Neural progenitor cell (in vitro differentiated cells): ENCODE data around the gene MAGI2. TPM values are rescaled to one million over a fixed set of nuclear protein-coding genes. Genes with fewer than 3 reads are reported as not detected.

Experiments
- DNase-seq: peaks from one replicate; pipeline ENCODE4 v3.0.0-alpha.2; 2016; ENCODE audit warnings: low spot score
- H2AFZ ChIP-seq: fragments of 200-600 bp; sonication (generic); replicated peaks from 2 replicates; pipeline ENCODE4 v1.6.1; 2016; ENCODE audit warnings: antibody characterized with exemption
- H3F3A ChIP-seq: fragments of 200-600 bp; sonication (generic); 2 replicates; pipeline ENCODE4 v1.6.1; 2016; ENCODE audit warnings: antibody characterized with exemption, low read depth
- H3K27ac ChIP-seq: fragments of 200-600 bp; sonication (generic); 2 replicates; pipeline ENCODE4 v1.5.1; 2016; ENCODE audit warnings: mild to moderate bottlenecking
- H3K27me3 ChIP-seq: fragments of 200-600 bp; sonication (generic); 2 replicates; pipeline ENCODE4 v1.6.1; 2016; ENCODE audit warnings: mild to moderate bottlenecking, moderate library complexity
- H3K36me3 ChIP-seq: fragments of 200-600 bp; sonication (generic); 2 replicates; pipeline ENCODE4 v1.5.1; 2016
- H3K4me1 ChIP-seq: fragments of 200-600 bp; sonication (generic); 2 replicates; pipeline ENCODE4 v1.6.1; 2016; ENCODE audit warnings: mixed run types
- H3K4me2 ChIP-seq: fragments of 200-600 bp; sonication (generic); 2 replicates; pipeline ENCODE4 v1.6.1; 2016
- H3K4me3 ChIP-seq: fragments of 200-600 bp; sonication (generic); 2 replicates; pipeline ENCODE4 v1.5.1; 2016
- H3K79me2 ChIP-seq: fragments of 200-600 bp; sonication (generic); 2 replicates; pipeline ENCODE4 v1.6.1; 2016; ENCODE audit warnings: low read depth
- H3K9ac ChIP-seq: fragments of 200-600 bp; sonication (generic); 2 replicates; pipeline ENCODE4 v1.6.1; 2016
- H3K9me3 ChIP-seq: fragments of 200-600 bp; sonication (generic); 2 replicates; pipeline ENCODE4 v1.5.1; 2016; ENCODE audit warnings: low read depth
- H4K20me1 ChIP-seq: fragments of 200-600 bp; sonication (generic); 2 replicates; pipeline ENCODE4 v1.6.1; 2016; ENCODE audit warnings: low read depth
- H3K27ac Mint-ChIP-seq: 3 replicates; pipeline ENCODE4 v1.8.0; 2021; ENCODE audit warnings: mixed read lengths
- H3K27me3 Mint-ChIP-seq: 2 replicates; pipeline ENCODE4 v1.8.0; 2022; ENCODE audit warnings: low read depth, mild to moderate bottlenecking, inconsistent platforms, moderate library complexity, mixed read lengths; ENCODE audit not compliant: insufficient read depth
- H3K36me3 Mint-ChIP-seq: 3 replicates; pipeline ENCODE4 v1.8.0; 2021; ENCODE audit warnings: mixed read lengths
- H3K4me1 Mint-ChIP-seq: 3 replicates; pipeline ENCODE4 v1.8.0; 2021; ENCODE audit warnings: mixed read lengths
- H3K4me3 Mint-ChIP-seq: 3 replicates; pipeline ENCODE4 v1.8.0; 2021; ENCODE audit warnings: mild to moderate bottlenecking, moderate library complexity, mixed read lengths
- H3K9me3 Mint-ChIP-seq: 3 replicates; pipeline ENCODE4 v1.8.0; 2020; ENCODE audit warnings: mixed read lengths
- CTCF ChIP-seq: fragments of 200-600 bp; sonication (generic); IDR thresholded peaks from 2 replicates; pipeline ENCODE4 v1.5.1; 2017; ENCODE audit warnings: antibody characterized with exemption, mild to moderate bottlenecking
- EZH2 ChIP-seq: fragments of 200-600 bp; sonication (generic); IDR thresholded peaks from 2 replicates; pipeline ENCODE4 v1.6.1; 2017; ENCODE audit warnings: antibody characterized with exemption, mild to moderate bottlenecking, moderate library complexity
- EZH2phosphoT487 ChIP-seq: fragments of 200-600 bp; sonication (generic); IDR thresholded peaks from 2 replicates; pipeline ENCODE4 v1.6.1; 2017; ENCODE audit warnings: antibody characterized with exemption
- total RNA-seq: library from RNA; depleted of rRNA; stranded (reverse); fragments of >200 nt; gene quantifications from 2 replicates; pipeline ENCODE4 v1.2.3, GENCODE V29; 2015; ENCODE audit warnings: low replicate concordance

The MAGI2 gene
- total RNA-seq, 1 donor from 2014 or later: 5.8 TPM

DNA sequence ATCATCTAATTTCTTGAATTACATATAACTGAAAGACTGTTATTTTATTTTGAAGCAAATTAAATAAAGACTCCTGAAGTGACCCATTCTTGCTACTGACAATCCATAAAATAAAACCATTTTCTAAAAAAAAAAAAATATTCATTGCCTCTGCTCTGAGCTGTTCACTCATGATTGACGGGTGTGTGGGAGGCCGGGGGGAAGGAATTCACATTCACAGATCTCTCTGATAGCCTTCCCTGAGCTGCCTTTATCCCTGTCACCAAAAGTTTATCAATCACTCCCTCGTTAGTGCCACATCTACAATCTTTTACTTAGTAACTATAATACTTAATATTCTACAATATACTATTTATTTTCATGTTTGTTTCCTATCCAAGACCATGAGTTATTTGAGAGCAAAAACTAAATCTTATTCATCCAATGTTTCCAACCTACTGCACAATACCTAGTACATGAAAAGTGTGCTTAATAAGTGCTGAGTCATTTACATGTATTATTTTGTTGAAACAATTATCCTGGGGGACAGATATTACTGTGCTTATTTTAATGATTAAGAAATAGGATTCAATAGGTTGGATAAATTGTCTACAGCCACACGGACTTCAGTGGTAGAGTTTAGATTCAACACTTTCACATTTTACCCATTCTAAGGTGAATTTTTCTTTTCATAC lies 1036.2 kb downstream of the MAGI2 start:
- Histone ChIP-seq H3K36me3 (no peaks in the 10 kb centered on the region), H3K4me3 (no peak overlapping the region), H4K20me1 (no peaks in the 10 kb centered on the region), H3K4me1 (no peaks in the 10 kb centered on the region), H3K9ac (no peak overlapping the region), H2AFZ (no peak overlapping the region), H3K27me3 (no peaks in the 10 kb centered on the region), H3K4me2 (no peak overlapping the region), H3K27ac (no peak overlapping the region), H3K79me2 (no peaks in the 10 kb centered on the region), H3F3A (no peaks in the 10 kb centered on the region), H3K9me3 (peaks cover 4% of the 10 kb centered on the region)
- Mint-ChIP-seq H3K9me3 (peaks cover 5% of the 10 kb centered on the region), H3K4me1 (no peaks in the 10 kb centered on the region), H3K4me3 (no peak overlapping the region), H3K27ac (no peak overlapping the region), H3K27me3 (peaks cover 5% of the 10 kb centered on the region), H3K36me3 (no peaks in the 10 kb centered on the region)
- TF ChIP-seq EZH2phosphoT487 (no peak), CTCF (no peak), EZH2 (no peak)
- no peak for DNase-seq

- no peaks in the 10 kb centered on the region for H3K27me3 ChIP-seq
- H3F3A ChIP-seq: no peaks in the 10 kb centered on the region
- H3K36me3 ChIP-seq: no peaks in the 10 kb centered on the region
- DNase-seq: no peak
- no peak overlapping the region for H2AFZ ChIP-seq
- H3K4me3 ChIP-seq: no peak overlapping the region
- TF ChIP-seq CTCF (no peak), EZH2 (no peak)
- peaks cover 5% of the 10 kb centered on the region for H3K9me3 Mint-ChIP-seq
- H3K79me2 ChIP-seq: no peaks in the 10 kb centered on the region
- no peak overlapping the region for H3K27ac Mint-ChIP-seq
- H3K36me3 Mint-ChIP-seq: no peaks in the 10 kb centered on the region
- H3K4me1 ChIP-seq: peaks cover 9% of the 10 kb centered on the region
- H3K27me3 Mint-ChIP-seq: peaks cover 5% of the 10 kb centered on the region
- H3K9ac ChIP-seq: no peak overlapping the region
- no peak overlapping the region for H3K27ac ChIP-seq
- H3K9me3 ChIP-seq: peaks cover 4% of the 10 kb centered on the region
- H3K4me1 Mint-ChIP-seq: no peaks in the 10 kb centered on the region
- H4K20me1 ChIP-seq: no peaks in the 10 kb centered on the region
- no peak overlapping the region for H3K4me3 Mint-ChIP-seq
- no peak overlapping the region for H3K4me2 ChIP-seq
These were observed 1039.9 kb downstream of the MAGI2 start for GRCh38 chr7:78413568-78413967.

DNA sequence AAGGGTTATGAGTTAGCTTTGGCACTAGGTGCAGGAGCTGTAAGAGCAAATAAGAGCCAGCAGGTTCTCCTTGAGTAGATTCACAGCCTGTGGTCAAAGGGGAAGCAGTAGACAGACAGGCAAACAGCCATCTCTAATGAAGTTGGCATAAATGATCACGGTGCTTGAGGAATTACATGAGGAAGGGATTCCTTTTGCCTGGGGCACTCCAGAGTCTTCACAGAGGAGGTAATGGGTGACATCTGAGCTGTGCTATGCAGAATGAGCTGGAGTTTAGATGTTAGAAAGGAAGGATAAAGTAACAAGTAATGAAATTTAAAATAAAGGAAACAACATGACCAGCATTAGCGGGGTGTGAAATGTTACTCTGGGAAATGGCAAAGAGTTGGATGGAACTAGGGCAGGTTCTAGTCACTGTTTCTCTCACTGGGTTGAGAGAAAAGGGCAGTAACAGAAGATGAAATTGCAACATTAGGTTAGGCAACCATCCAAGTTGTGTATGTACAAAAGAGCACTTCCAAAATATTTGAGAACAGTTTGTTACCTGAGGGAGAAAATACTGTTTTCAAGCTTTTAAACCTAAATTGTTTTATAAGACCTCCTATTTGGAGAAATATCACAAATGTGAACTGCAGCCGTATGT lies 1041.1 kb downstream of the MAGI2 start:
- peaks cover 4% of the 10 kb centered on the region for H3K9me3 ChIP-seq
- H3K4me2 ChIP-seq: no peak overlapping the region
- DNase-seq: no peak
- H3K4me3 ChIP-seq: no peak overlapping the region
- H3K79me2 ChIP-seq: no peaks in the 10 kb centered on the region
- no peak overlapping the region for H3K4me3 Mint-ChIP-seq
- no peak overlapping the region for H3K27ac ChIP-seq
- H3K27me3 Mint-ChIP-seq: peaks cover 5% of the 10 kb centered on the region
- no peaks in the 10 kb centered on the region for H4K20me1 ChIP-seq
- H3K27ac Mint-ChIP-seq: no peak overlapping the region
- H3K4me1 ChIP-seq: peaks cover 11% of the 10 kb centered on the region
- H3K27me3 ChIP-seq: no peaks in the 10 kb centered on the region
- no peaks in the 10 kb centered on the region for H3K36me3 Mint-ChIP-seq
- no peak overlapping the region for H3K9ac ChIP-seq
- no peaks in the 10 kb centered on the region for H3F3A ChIP-seq
- H3K4me1 Mint-ChIP-seq: no peaks in the 10 kb centered on the region
- H3K36me3 ChIP-seq: no peaks in the 10 kb centered on the region
- TF ChIP-seq EZH2phosphoT487 (no peak), CTCF (no peak), EZH2 (no peak)
- H2AFZ ChIP-seq: no peak overlapping the region
- H3K9me3 Mint-ChIP-seq: peaks cover 5% of the 10 kb centered on the region
